ENCODE measurements around the gene NUSAP1. TPM values are rescaled to one million over a fixed set of nuclear protein-coding genes. Genes with fewer than 3 reads are reported as not detected.
A peak's percentile ranks its signal among the peaks of the same experiment; 100 is the strongest.

NUSAP1 gene
- total and polyA plus RNA-seq, 2 donors (not counting 1 experiment from before 2014, with no cell fraction given), result 25.7 to 27.6 TPM

- Histone ChIP-seq H3K36me3 (ENCODE audit: control insufficient read depth, insufficient read depth, low read length) (peaks cover 7% of the 10 kb centered on the region), H3K4me3 (replicated peaks in 1 of 4; ENCODE audit: control extremely low read depth in 1 of 4, insufficient read depth in 1 of 4, low read depth in 3 of 4, low read length in 4 of 4) (no peak overlapping the region), H3K27ac (ENCODE audit: insufficient read depth, low read length) (no peak overlapping the region), H3K27me3 (ENCODE audit: control insufficient read depth, insufficient read depth, low read length) (no peaks in the 10 kb centered on the region), H3K9me3 (ENCODE audit: control insufficient read depth, insufficient read depth, low read depth, low read length) (no peaks in the 10 kb centered on the region), H2AFZ (ENCODE audit: low read length) (no peak overlapping the region), H4K20me1 (ENCODE audit: control insufficient read depth, extremely low read depth, insufficient read depth, low read length) (no peaks in the 10 kb centered on the region), H3K4me1 (ENCODE audit: control insufficient read depth, extremely low read depth, insufficient read depth, low read length) (no peaks in the 10 kb centered on the region), H3K79me2 (ENCODE audit: control insufficient read depth, insufficient read depth, low read length) (peaks cover 51% of the 10 kb centered on the region), H3K9ac (ENCODE audit: insufficient read depth, low read length) (no peak overlapping the region), H3K4me2 (ENCODE audit: extremely low read depth, insufficient read depth, low read length) (no peak overlapping the region)
- TF ChIP-seq EZH2 (IDR thresholded peaks at IDR 0.05; ENCODE audit: low read length, missing control alignments) (no peak), CTCF (conservative IDR thresholded peaks at IDR 0.05 in 1 of 2, IDR thresholded peaks at IDR 0.05 in 1 of 2; ENCODE audit: low read depth in 1 of 2, low read length in 2 of 2) (no peak)
- peak in 1 of 2 donors; percentile 19 for DNase-seq (ENCODE audit: low read depth in 2 of 2)
Measured at GRCh38 chr15:41341519-41341918, 8.8 kb downstream of the NUSAP1 start.

GRCh38 chr15:41347236-41347635 is 14.6 kb downstream of the NUSAP1 start:
- Histone ChIP-seq H4K20me1 (ENCODE audit: control insufficient read depth, extremely low read depth, insufficient read depth, low read length) (no peaks in the 10 kb centered on the region), H3K4me1 (ENCODE audit: control insufficient read depth, extremely low read depth, insufficient read depth, low read length) (no peaks in the 10 kb centered on the region), H3K79me2 (ENCODE audit: control insufficient read depth, insufficient read depth, low read length) (peaks cover 2% of the 10 kb centered on the region), H3K27ac (ENCODE audit: insufficient read depth, low read length) (no peak overlapping the region), H2AFZ (ENCODE audit: low read length) (no peak overlapping the region), H3K9me3 (ENCODE audit: control insufficient read depth, insufficient read depth, low read depth, low read length) (no peaks in the 10 kb centered on the region), H3K4me2 (ENCODE audit: extremely low read depth, insufficient read depth, low read length) (no peak overlapping the region), H3K36me3 (ENCODE audit: control insufficient read depth, insufficient read depth, low read length) (peaks cover 8% of the 10 kb centered on the region), H3K9ac (ENCODE audit: insufficient read depth, low read length) (no peak overlapping the region), H3K27me3 (ENCODE audit: control insufficient read depth, insufficient read depth, low read length) (no peaks in the 10 kb centered on the region), H3K4me3 (replicated peaks in 1 of 4; ENCODE audit: control extremely low read depth in 1 of 4, insufficient read depth in 1 of 4, low read depth in 3 of 4, low read length in 4 of 4) (no peak overlapping the region)
- TF ChIP-seq EZH2 (IDR thresholded peaks at IDR 0.05; ENCODE audit: low read length, missing control alignments) (no peak), CTCF (conservative IDR thresholded peaks at IDR 0.05 in 1 of 2, IDR thresholded peaks at IDR 0.05 in 1 of 2; ENCODE audit: low read depth in 1 of 2, low read length in 2 of 2) (no peak)
- DNase-seq (ENCODE audit: low read depth in 2 of 2), result no peak

GRCh38 chr15:41350057-41350717 is 17.5 kb downstream of the NUSAP1 start:
- Histone ChIP-seq H3K4me3 (replicated peaks in 1 of 4; ENCODE audit: control extremely low read depth in 1 of 4, insufficient read depth in 1 of 4, low read depth in 3 of 4, low read length in 4 of 4) (no peak overlapping the region), H3K36me3 (ENCODE audit: control insufficient read depth, insufficient read depth, low read length) (peaks cover 10% of the 10 kb centered on the region), H3K9me3 (ENCODE audit: control insufficient read depth, insufficient read depth, low read depth, low read length) (no peaks in the 10 kb centered on the region), H2AFZ (ENCODE audit: low read length) (no peak overlapping the region), H3K79me2 (ENCODE audit: control insufficient read depth, insufficient read depth, low read length) (peaks cover 2% of the 10 kb centered on the region), H3K27me3 (ENCODE audit: control insufficient read depth, insufficient read depth, low read length) (no peaks in the 10 kb centered on the region), H3K9ac (ENCODE audit: insufficient read depth, low read length) (no peak overlapping the region), H3K4me2 (ENCODE audit: extremely low read depth, insufficient read depth, low read length) (no peak overlapping the region), H3K27ac (ENCODE audit: insufficient read depth, low read length) (no peak overlapping the region), H3K4me1 (ENCODE audit: control insufficient read depth, extremely low read depth, insufficient read depth, low read length) (no peaks in the 10 kb centered on the region), H4K20me1 (ENCODE audit: control insufficient read depth, extremely low read depth, insufficient read depth, low read length) (no peaks in the 10 kb centered on the region)
- TF ChIP-seq CTCF (conservative IDR thresholded peaks at IDR 0.05 in 1 of 2, IDR thresholded peaks at IDR 0.05 in 1 of 2; ENCODE audit: low read depth in 1 of 2, low read length in 2 of 2), result no peak
- no peak for TF ChIP-seq EZH2 (IDR thresholded peaks at IDR 0.05; ENCODE audit: low read length, missing control alignments)
- DNase-seq (ENCODE audit: low read depth in 2 of 2), result no peak
